ENCODE data around the gene AKAP1.

- TF ChIP-seq EP300 (IDR thresholded peaks at IDR 0.05; ENCODE audit: borderline replicate concordance in 1 of 2, low read depth in 1 of 2, low read length in 1 of 2) = no peak
- no peak for TF ChIP-seq POLR2AphosphoS5 (IDR thresholded peaks at IDR 0.05; ENCODE audit: low read depth, low read length)
- no peak for TF ChIP-seq CTCF (IDR thresholded peaks at IDR 0.05)
- no peak for TF ChIP-seq RXRA (IDR thresholded peaks at IDR 0.05; ENCODE audit: borderline replicate concordance, low read depth)
- no peak for TF ChIP-seq RFX5 (IDR thresholded peaks at IDR 0.05; ENCODE audit: low read length)
- TF ChIP-seq SMC3 (IDR thresholded peaks at IDR 0.05; ENCODE audit: low read depth, low read length) = no peak
- TF ChIP-seq ZBTB33 (IDR thresholded peaks at IDR 0.05; ENCODE audit: borderline replicate concordance, low read depth) = no peak
- no peak for TF ChIP-seq TEAD4 (IDR thresholded peaks at IDR 0.05; ENCODE audit: borderline replicate concordance, insufficient read depth)
- no peak for TF ChIP-seq YY1 (IDR thresholded peaks at IDR 0.05; ENCODE audit: low read depth)
Measured at GRCh38 chr17:57073626-57074025, 11.4 kb upstream of the AKAP1 start.

Data from SK-N-SH (cell line).